ENCODE measurements around the gene HACD1. TPM values are rescaled to one million over a fixed set of nuclear protein-coding genes. Genes with fewer than 3 reads are reported as not detected.

HACD1 gene
- polyA plus RNA-seq, 3 donors = 0.53 to 1.4 (median 0.86) TPM

GRCh38 chr10:17622061-17622460 is 4.9 kb upstream of the HACD1 start:
- Histone ChIP-seq H3K79me2 (ENCODE audit: insufficient read depth, low read length) (no peaks in the 10 kb centered on the region), H3K9ac (ENCODE audit: insufficient read depth, low read length, poor library complexity, severe bottlenecking) (no peak overlapping the region), H3K4me2 (replicated peaks; ENCODE audit: extremely low read depth, low read length, poor library complexity, severe bottlenecking) (no peak overlapping the region), H3K9me3 (replicated peaks in 1 of 2; ENCODE audit: control insufficient read depth in 1 of 2, insufficient read depth in 1 of 2, low read length in 2 of 2) (no peaks in the 10 kb centered on the region), H3K27me3 (ENCODE audit: control insufficient read depth in 2 of 2, insufficient read depth in 2 of 2, low read length in 2 of 2) (peaks cover 0 to 2% of the 10 kb centered on the region in 2 donors), H3K4me3 (replicated peaks in 1 of 3; ENCODE audit: low read depth in 2 of 3, low read length in 3 of 3) (no peak overlapping the region), H2AFZ (ENCODE audit: insufficient read depth, low read depth, low read length, poor library complexity, severe bottlenecking) (no peak overlapping the region), H3K36me3 (replicated peaks in 1 of 2; ENCODE audit: control insufficient read depth in 1 of 2, insufficient read depth in 2 of 2, low read length in 2 of 2) (no peaks in the 10 kb centered on the region), H3K27ac (ENCODE audit: low read depth in 1 of 2, low read length in 2 of 2) (no peak overlapping the region), H4K20me1 (ENCODE audit: insufficient read depth, low read length) (no peaks in the 10 kb centered on the region), H3K4me1 (ENCODE audit: control insufficient read depth in 1 of 2, insufficient read depth in 2 of 2, low read length in 2 of 2) (peaks cover 8 to 11% of the 10 kb centered on the region in 2 donors)
- no peak for DNase-seq
- WGBS (ENCODE audit: insufficient coverage) = 93% methylated on average over 4 of the region's 8 CpGs
- H3K36me3 Mint-ChIP-seq = no peaks in the 10 kb centered on the region
- H3K9me3 Mint-ChIP-seq = peaks cover 0 to 9% (median 4%) of the 10 kb centered on the region in 7 donors
- peaks cover 12% of the 10 kb centered on the region for H3K4me1 Mint-ChIP-seq
- intact Hi-C loops (cut with micrococcal nuclease) = no loop called here
- peaks cover 3 to 19% (median 19%) of the 10 kb centered on the region in 3 donors for H3K27me3 Mint-ChIP-seq (ENCODE audit: low read depth in 3 of 3)
- H3K4me3 Mint-ChIP-seq = no peak overlapping the region
- TF ChIP-seq CTCF (IDR thresholded peaks at IDR 0.05) = no peak
- H3K27ac Mint-ChIP-seq = no peak overlapping the region

DNA sequence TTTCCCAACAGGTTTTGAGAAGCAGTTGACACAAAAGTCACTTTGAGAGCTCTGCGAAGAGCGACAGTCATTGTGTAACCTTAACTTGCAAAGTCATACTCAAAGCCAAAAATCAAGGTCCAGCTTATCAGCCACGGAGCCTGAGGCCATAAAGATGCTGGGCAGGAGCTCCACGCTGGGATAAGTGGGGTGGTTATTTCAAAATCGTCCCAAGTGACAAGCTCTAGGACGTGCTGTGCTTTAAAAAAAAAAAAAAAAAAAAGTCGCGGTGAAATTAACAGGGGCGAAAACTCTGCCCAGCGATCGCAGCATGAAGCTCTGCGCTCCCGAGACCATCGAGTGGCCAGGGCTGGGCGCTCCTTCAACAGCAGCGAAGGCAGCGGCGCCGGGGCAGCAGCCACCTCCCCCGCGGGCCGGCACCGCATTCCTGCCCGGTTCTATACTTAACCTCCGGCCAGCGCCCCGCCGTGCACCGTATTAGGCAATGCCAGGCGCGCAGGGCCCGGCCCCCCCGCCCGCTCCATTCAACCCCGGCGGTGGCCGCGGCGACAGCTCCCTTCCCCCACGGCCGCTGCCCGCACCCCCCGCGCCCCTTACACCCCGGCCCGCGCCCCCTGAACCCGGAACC is 657 bp downstream of the HACD1 start:
- H2AFZ ChIP-seq (ENCODE audit: insufficient read depth, low read depth, low read length, poor library complexity, severe bottlenecking) = peak overlapping the region; percentile 89
- WGBS (ENCODE audit: insufficient coverage) = 0% methylated on average over 30 of the region's 48 CpGs
- intact Hi-C loops (cut with micrococcal nuclease) = loop anchor here in 1 of 2 donors (2.0 kb wide), 1 partner anchor 240 kb away; no protein-coding TSS in a partner anchor

More for the DNA sequence above, 657 bp downstream of the HACD1 start:
- H3K4me2 ChIP-seq (replicated peaks; ENCODE audit: extremely low read depth, low read length, poor library complexity, severe bottlenecking) = peak overlapping the region; percentile 96
- H3K27me3 Mint-ChIP-seq (ENCODE audit: low read depth in 3 of 3) = peaks cover 3 to 15% (median 11%) of the 10 kb centered on the region in 3 donors
- H3K27me3 ChIP-seq (ENCODE audit: control insufficient read depth in 2 of 2, insufficient read depth in 2 of 2, low read length in 2 of 2) = no peaks in the 10 kb centered on the region
- H3K9me3 Mint-ChIP-seq = no peaks in the 10 kb centered on the region
- H3K27ac Mint-ChIP-seq = peak overlapping the region in 3 of 7 donors; percentile 15 to 52 (median 30)
- H3K27ac ChIP-seq (ENCODE audit: low read depth in 1 of 2, low read length in 2 of 2) = no peak overlapping the region
- TF ChIP-seq CTCF (IDR thresholded peaks at IDR 0.05) = no peak
- peak overlapping the region; percentile 82 to 85 for H3K4me3 Mint-ChIP-seq
- no peaks in the 10 kb centered on the region for H3K36me3 ChIP-seq (replicated peaks in 1 of 2; ENCODE audit: control insufficient read depth in 1 of 2, insufficient read depth in 2 of 2, low read length in 2 of 2)
- no peaks in the 10 kb centered on the region for H3K79me2 ChIP-seq (ENCODE audit: insufficient read depth, low read length)
- H3K9me3 ChIP-seq (replicated peaks in 1 of 2; ENCODE audit: control insufficient read depth in 1 of 2, insufficient read depth in 1 of 2, low read length in 2 of 2) = no peaks in the 10 kb centered on the region
- no peaks in the 10 kb centered on the region for H3K36me3 Mint-ChIP-seq
- peaks cover 13 to 15% of the 10 kb centered on the region in 2 donors for H3K4me1 ChIP-seq (ENCODE audit: control insufficient read depth in 1 of 2, insufficient read depth in 2 of 2, low read length in 2 of 2)
- DNase-seq = peak in 2 of 3 donors; percentile 27 to 32
- H3K9ac ChIP-seq (ENCODE audit: insufficient read depth, low read length, poor library complexity, severe bottlenecking) = peak overlapping the region; percentile 51
- peak overlapping the region; percentile 56 to 83 (median 66) for H3K4me3 ChIP-seq (replicated peaks in 1 of 3; ENCODE audit: low read depth in 2 of 3, low read length in 3 of 3)
- H3K4me1 Mint-ChIP-seq = peaks cover 13% of the 10 kb centered on the region
- H4K20me1 ChIP-seq (ENCODE audit: insufficient read depth, low read length) = no peaks in the 10 kb centered on the region

Measured in CD14-positive monocyte (primary cell).